Measurements from ENCODE around the gene PIK3CD. TPM values are rescaled to one million over a fixed set of nuclear protein-coding genes. Genes with fewer than 3 reads are reported as not detected.

The PIK3CD gene
- polyA plus RNA-seq, 1 donor from 2014 or later: 4.2 TPM

GRCh38 chr1:9603766-9604753, 47.5 kb upstream of the PIK3CD start:
- no peaks in the 10 kb centered on the region for H3K27me3 ChIP-seq (ENCODE audit: insufficient read depth, low read depth, low read length)
- H3K36me3 ChIP-seq (ENCODE audit: insufficient read depth, low read length): no peaks in the 10 kb centered on the region
- H4K20me1 ChIP-seq (ENCODE audit: insufficient read depth): no peaks in the 10 kb centered on the region
- TF ChIP-seq CTCF (IDR thresholded peaks at IDR 0.05; ENCODE audit: poor library complexity, severe bottlenecking) (no peak), MXI1 (conservative IDR thresholded peaks at IDR 0.05; ENCODE audit: poor library complexity, severe bottlenecking) (no peak), RAD21 (conservative IDR thresholded peaks at IDR 0.05) (no peak), TAF1 (IDR thresholded peaks at IDR 0.05; ENCODE audit: low read depth) (no peak), EP300 (conservative IDR thresholded peaks at IDR 0.05; ENCODE audit: poor library complexity, severe bottlenecking) (no peak), POLR2AphosphoS5 (IDR thresholded peaks at IDR 0.05) (no peak), SMC3 (conservative IDR thresholded peaks at IDR 0.05; ENCODE audit: poor library complexity) (no peak), EZH2 (IDR thresholded peaks at IDR 0.05; ENCODE audit: borderline replicate concordance, insufficient read depth, low read length, poor library complexity, severe bottlenecking) (no peak), REST (IDR thresholded peaks at IDR 0.05; ENCODE audit: borderline replicate concordance) (no peak)
- H3K4me3 ChIP-seq (ENCODE audit: low read length): no peak overlapping the region
- H3K4me2 ChIP-seq (ENCODE audit: low read length): no peak overlapping the region
- no peaks in the 10 kb centered on the region for H3K79me2 ChIP-seq (replicated peaks; ENCODE audit: insufficient read depth, low read length)
- H3K9ac ChIP-seq (ENCODE audit: low read length): no peak overlapping the region
- H2AFZ ChIP-seq (ENCODE audit: low read depth, low read length): no peak overlapping the region
- no peaks in the 10 kb centered on the region for H3K9me2 ChIP-seq (ENCODE audit: insufficient read depth, low read length)
- no peaks in the 10 kb centered on the region for H3K9me3 ChIP-seq (ENCODE audit: low read length)
- no peaks in the 10 kb centered on the region for H3F3A ChIP-seq (ENCODE audit: insufficient read depth, low read length, poor library complexity, severe bottlenecking)
- no peak overlapping the region for H3K27ac ChIP-seq (ENCODE audit: low read length)

GRCh38 chr1:9604836-9605235, 46.7 kb upstream of the PIK3CD start:
- Histone ChIP-seq H3K9me3 (ENCODE audit: low read length) (no peaks in the 10 kb centered on the region), H3K27me3 (ENCODE audit: insufficient read depth, low read depth, low read length) (no peaks in the 10 kb centered on the region), H3K27ac (ENCODE audit: low read length) (no peak overlapping the region), H3K36me3 (ENCODE audit: insufficient read depth, low read length) (no peaks in the 10 kb centered on the region), H3K9me2 (ENCODE audit: insufficient read depth, low read length) (no peaks in the 10 kb centered on the region), H2AFZ (ENCODE audit: low read depth, low read length) (no peak overlapping the region), H3K4me2 (ENCODE audit: low read length) (no peak overlapping the region), H3K9ac (ENCODE audit: low read length) (no peak overlapping the region), H3K4me3 (ENCODE audit: low read length) (no peak overlapping the region), H4K20me1 (ENCODE audit: insufficient read depth) (no peaks in the 10 kb centered on the region), H3K79me2 (replicated peaks; ENCODE audit: insufficient read depth, low read length) (no peaks in the 10 kb centered on the region), H3F3A (ENCODE audit: insufficient read depth, low read length, poor library complexity, severe bottlenecking) (no peaks in the 10 kb centered on the region)
- TF ChIP-seq EP300 (conservative IDR thresholded peaks at IDR 0.05; ENCODE audit: poor library complexity, severe bottlenecking): no peak
- no peak for TF ChIP-seq REST (IDR thresholded peaks at IDR 0.05; ENCODE audit: borderline replicate concordance)
- no peak for TF ChIP-seq TAF1 (IDR thresholded peaks at IDR 0.05; ENCODE audit: low read depth)
- no peak for TF ChIP-seq POLR2AphosphoS5 (IDR thresholded peaks at IDR 0.05)
- TF ChIP-seq RAD21 (conservative IDR thresholded peaks at IDR 0.05): no peak
- no peak for TF ChIP-seq SMC3 (conservative IDR thresholded peaks at IDR 0.05; ENCODE audit: poor library complexity)
- TF ChIP-seq CTCF (IDR thresholded peaks at IDR 0.05; ENCODE audit: poor library complexity, severe bottlenecking): no peak
- no peak for TF ChIP-seq MXI1 (conservative IDR thresholded peaks at IDR 0.05; ENCODE audit: poor library complexity, severe bottlenecking)
- no peak for TF ChIP-seq EZH2 (IDR thresholded peaks at IDR 0.05; ENCODE audit: borderline replicate concordance, insufficient read depth, low read length, poor library complexity, severe bottlenecking)
